ENCODE data around the gene RUSC1.

Gene RUSC1

GRCh38 chr1:155320661-155321617 is at the start of gene RUSC1:
Gene RUSC1 (plus strand): TSS chr1:155320894. CDS start chr1:155321774, 880 bp downstream.
- TF ChIP-seq CTCF (IDR thresholded peaks at IDR 0.05; ENCODE audit: insufficient read depth, low read length, poor library complexity, severe bottlenecking), result no peak
- peak; percentile 79 for DNase-seq (ENCODE audit: extremely low read depth, insufficient read length)
- H3K4me3 ChIP-seq (replicated peaks; ENCODE audit: low read depth, low read length), result no peak within 1 kb of the TSS

GRCh38 chr1:155272466-155273342 is 48.0 kb upstream of the RUSC1 start:
- no peak for DNase-seq (ENCODE audit: extremely low read depth, insufficient read length)

More at GRCh38 chr1:155320661-155321617, at the start of gene RUSC1:
- Histone ChIP-seq H3K27me3 (replicated peaks; ENCODE audit: control insufficient read depth, insufficient read depth, low read length) (no peaks in the 10 kb centered on the region), H3K36me3 (ENCODE audit: control insufficient read depth, insufficient read depth, low read length) (peaks cover 14% of the 10 kb centered on the region)

GRCh38 chr1:155273343-155274245 is 47.1 kb upstream of the RUSC1 start, which contains the start of gene CLK2:
Gene CLK2 (minus strand): TSS chr1:155273504. CDS start chr1:155270977, 2,527 bp downstream.
- Histone ChIP-seq H3K36me3 (ENCODE audit: control insufficient read depth, insufficient read depth, low read length) (peaks cover 9% of the 10 kb centered on the region), H3K27me3 (replicated peaks; ENCODE audit: control insufficient read depth, insufficient read depth, low read length) (no peaks in the 10 kb centered on the region), H3K4me3 (replicated peaks; ENCODE audit: low read depth, low read length) (peak within 1 kb of the TSS; percentile 91)
- DNase-seq (ENCODE audit: extremely low read depth, insufficient read length), result peak; percentile 99
- no peak for TF ChIP-seq CTCF (IDR thresholded peaks at IDR 0.05; ENCODE audit: insufficient read depth, low read length, poor library complexity, severe bottlenecking)

More at GRCh38 chr1:155272466-155273342, 48.0 kb upstream of the RUSC1 start:
- H3K27me3 ChIP-seq (replicated peaks; ENCODE audit: control insufficient read depth, insufficient read depth, low read length), result no peaks in the 10 kb centered on the region
- peaks cover 17% of the 10 kb centered on the region for H3K36me3 ChIP-seq (ENCODE audit: control insufficient read depth, insufficient read depth, low read length)
- H3K4me3 ChIP-seq (replicated peaks; ENCODE audit: low read depth, low read length), result peak overlapping the region; percentile 91
- no peak for TF ChIP-seq CTCF (IDR thresholded peaks at IDR 0.05; ENCODE audit: insufficient read depth, low read length, poor library complexity, severe bottlenecking)

GRCh38 chr1:155277070-155277901 is 43.4 kb upstream of the RUSC1 start, which contains the start of gene HCN3:
Gene HCN3 (plus strand): TSS chr1:155277463. CDS start chr1:155277591, 128 bp downstream.
- DNase-seq (ENCODE audit: extremely low read depth, insufficient read length), result peak; percentile 90
- no peaks in the 10 kb centered on the region for H3K36me3 ChIP-seq (ENCODE audit: control insufficient read depth, insufficient read depth, low read length)
- peak within 1 kb of the TSS; percentile 74 for H3K4me3 ChIP-seq (replicated peaks; ENCODE audit: low read depth, low read length)
- no peaks in the 10 kb centered on the region for H3K27me3 ChIP-seq (replicated peaks; ENCODE audit: control insufficient read depth, insufficient read depth, low read length)
- TF ChIP-seq CTCF (IDR thresholded peaks at IDR 0.05; ENCODE audit: insufficient read depth, low read length, poor library complexity, severe bottlenecking), result peak; percentile 41

All from GM06990 (cell line).